ENCODE measurements around the gene HOXB13.
A peak's percentile ranks its signal among the peaks of the same experiment; 100 is the strongest.

HOXB13 gene

GRCh38 chr17:48728232-48729231, at the start of gene HOXB13:
Gene HOXB13, minus strand, starts transcription at chr17:48728750. Its CDS starts 157 bp downstream, at chr17:48728593.
- DNase-seq: no peak

- no peak for DNase-seq
These were observed 48.1 kb upstream of the HOXB13 start for GRCh38 chr17:48776602-48777001.

GRCh38 chr17:48773245-48773644, 44.7 kb upstream of the HOXB13 start:
- DNase-seq: no peak

GRCh38 chr17:48770954-48771353, 42.4 kb upstream of the HOXB13 start:
- DNase-seq: no peak

- no peak for DNase-seq
These were observed 40.6 kb upstream of the HOXB13 start for GRCh38 chr17:48769009-48769675.

- no peak for DNase-seq
These were observed 38.8 kb upstream of the HOXB13 start for GRCh38 chr17:48767263-48767774.

GRCh38 chr17:48761114-48761513, 32.6 kb upstream of the HOXB13 start:
- no peak for DNase-seq

- DNase-seq: no peak
These were observed 31.9 kb upstream of the HOXB13 start for GRCh38 chr17:48760411-48760810.

- no peak for DNase-seq
These were observed 30.7 kb upstream of the HOXB13 start for GRCh38 chr17:48759288-48759687.

GRCh38 chr17:48757524-48757961, 29.0 kb upstream of the HOXB13 start:
- DNase-seq: no peak

- DNase-seq: no peak
These were observed 28.3 kb upstream of the HOXB13 start for GRCh38 chr17:48756830-48757251.

GRCh38 chr17:48755356-48755755, 26.8 kb upstream of the HOXB13 start:
- no peak for DNase-seq

GRCh38 chr17:48754500-48755261, 26.1 kb upstream of the HOXB13 start:
- no peak for DNase-seq

GRCh38 chr17:48753794-48754499, 25.4 kb upstream of the HOXB13 start:
- DNase-seq: no peak

GRCh38 chr17:48752399-48753288, 24.1 kb upstream of the HOXB13 start:
- peak; percentile 60 for DNase-seq

GRCh38 chr17:48751733-48752398, 23.3 kb upstream of the HOXB13 start:
- no peak for DNase-seq

GRCh38 chr17:48751172-48751571, 22.6 kb upstream of the HOXB13 start:
- no peak for DNase-seq

GRCh38 chr17:48749621-48750553, 21.3 kb upstream of the HOXB13 start:
- no peak for DNase-seq
